Upper lobe of right lung (tissue), 1 donor: Measurements from ENCODE around the gene IQGAP2. TPM values are rescaled to one million over a fixed set of nuclear protein-coding genes. Genes with fewer than 3 reads are reported as not detected.

Experiments used
- ATAC-seq: fragments of 200-7000 bp; cut with Tn5 transposase; one replicate; pipeline ENCODE4 v1.9.1; 2020; ENCODE audit warnings: mild to moderate bottlenecking, moderate library complexity
- DNase-seq: peaks from one replicate; pipeline ENCODE4 v3.0.0-alpha.2; 2020
- H3K27ac ChIP-seq: fragments of 200-600 bp; one replicate; pipeline ENCODE4 v1.8.0; 2022
- H3K27me3 ChIP-seq: fragments of 200-600 bp; one replicate; pipeline ENCODE4 v1.8.0; 2022; ENCODE audit warnings: mild to moderate bottlenecking
- H3K36me3 ChIP-seq: fragments of 200-600 bp; one replicate; pipeline ENCODE4 v1.8.0; 2022
- H3K4me1 ChIP-seq: fragments of 200-600 bp; one replicate; pipeline ENCODE4 v1.8.0; 2022
- H3K4me3 ChIP-seq: fragments of 200-600 bp; one replicate; pipeline ENCODE4 v1.8.0; 2022; ENCODE audit warnings: mild to moderate bottlenecking
- H3K9me3 ChIP-seq: fragments of 200-600 bp; one replicate; pipeline ENCODE4 v1.8.0; 2022
- intact Hi-C: fragments of 100-400 bp; cut with DNase I; formaldehyde crosslinking; loops from one replicate; pipeline ENCODE4 v1.11.0; 2022
- total RNA-seq: library from RNA; stranded (reverse); fragmentation: NEBNext Ultra II Directional; extraction: Animal tissue kit (Norgen Biotek cat#: 25700); gene quantifications from one replicate; pipeline ENCODE4 v1.2.1, GENCODE V29; 2021
- TF ChIP-seq, protein P1 (sequence below): fragments of 200-600 bp; IDR thresholded peaks from one replicate; pipeline ENCODE4 v1.8.0; 2022; ENCODE audit warnings: antibody characterized with exemption
- donor health status: DM: no; HTN: yes; CAD: no; lungs with severe emphysema.

Gene IQGAP2
- total RNA-seq, 1 donor from 2014 or later, result 31.0 TPM

DNA sequence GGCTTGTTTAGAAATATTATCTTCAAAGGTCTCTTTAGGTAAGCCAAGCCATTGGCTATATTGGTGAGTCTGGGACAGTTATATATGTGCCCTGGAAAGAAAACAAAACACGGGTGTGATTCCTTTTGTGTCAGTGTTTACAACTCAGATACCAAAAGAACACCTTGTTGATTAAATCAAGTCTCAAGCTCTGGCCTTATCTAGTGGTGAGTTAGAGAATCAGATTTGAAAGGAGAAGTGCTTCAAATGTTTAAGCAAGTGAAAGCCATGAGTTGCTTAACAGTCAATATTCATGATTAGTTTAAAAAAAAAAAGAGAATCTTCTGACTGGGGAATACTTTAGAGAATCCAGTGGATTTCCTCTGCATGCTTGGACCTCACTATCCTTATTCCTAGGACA is 68.3 kb downstream of the IQGAP2 start:
- ATAC-seq (no peak), DNase-seq (no peak)
- Histone ChIP-seq H3K4me1 (no peaks in the 10 kb centered on the region), H3K36me3 (no peaks in the 10 kb centered on the region), H3K27ac (no peak overlapping the region), H3K27me3 (no peaks in the 10 kb centered on the region), H3K9me3 (no peaks in the 10 kb centered on the region), H3K4me3 (no peak overlapping the region)
- TF ChIP-seq, protein P1, sequence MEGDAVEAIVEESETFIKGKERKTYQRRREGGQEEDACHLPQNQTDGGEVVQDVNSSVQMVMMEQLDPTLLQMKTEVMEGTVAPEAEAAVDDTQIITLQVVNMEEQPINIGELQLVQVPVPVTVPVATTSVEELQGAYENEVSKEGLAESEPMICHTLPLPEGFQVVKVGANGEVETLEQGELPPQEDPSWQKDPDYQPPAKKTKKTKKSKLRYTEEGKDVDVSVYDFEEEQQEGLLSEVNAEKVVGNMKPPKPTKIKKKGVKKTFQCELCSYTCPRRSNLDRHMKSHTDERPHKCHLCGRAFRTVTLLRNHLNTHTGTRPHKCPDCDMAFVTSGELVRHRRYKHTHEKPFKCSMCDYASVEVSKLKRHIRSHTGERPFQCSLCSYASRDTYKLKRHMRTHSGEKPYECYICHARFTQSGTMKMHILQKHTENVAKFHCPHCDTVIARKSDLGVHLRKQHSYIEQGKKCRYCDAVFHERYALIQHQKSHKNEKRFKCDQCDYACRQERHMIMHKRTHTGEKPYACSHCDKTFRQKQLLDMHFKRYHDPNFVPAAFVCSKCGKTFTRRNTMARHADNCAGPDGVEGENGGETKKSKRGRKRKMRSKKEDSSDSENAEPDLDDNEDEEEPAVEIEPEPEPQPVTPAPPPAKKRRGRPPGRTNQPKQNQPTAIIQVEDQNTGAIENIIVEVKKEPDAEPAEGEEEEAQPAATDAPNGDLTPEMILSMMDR, result no peak
- intact Hi-C loops, result no loop called here

DNA sequence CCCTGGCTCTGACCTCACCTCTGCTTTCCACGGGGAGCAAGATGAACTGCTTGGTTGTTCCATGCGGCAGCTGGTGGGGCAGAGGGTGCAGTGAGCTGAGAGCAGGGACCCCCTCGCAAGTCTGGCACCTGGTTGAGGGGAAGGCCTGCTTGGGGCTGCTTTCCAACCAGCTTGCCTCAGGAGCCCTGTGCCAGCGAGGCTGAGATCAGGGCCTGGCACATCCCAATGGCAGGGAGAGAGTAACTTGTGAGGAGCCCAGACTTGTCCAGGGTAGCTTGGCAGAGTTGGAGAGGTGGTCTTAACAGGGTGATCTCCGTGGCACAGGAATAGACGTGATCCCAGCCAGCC is 68.9 kb downstream of the IQGAP2 start:
- no peaks in the 10 kb centered on the region for H3K4me1 ChIP-seq
- intact Hi-C loops, result no loop called here
- H3K4me3 ChIP-seq, result no peak overlapping the region
- no peak overlapping the region for H3K27ac ChIP-seq
- H3K27me3 ChIP-seq, result no peaks in the 10 kb centered on the region
- no peaks in the 10 kb centered on the region for H3K9me3 ChIP-seq
- TF ChIP-seq, protein P1, result no peak
- no peaks in the 10 kb centered on the region for H3K36me3 ChIP-seq
- no peak for ATAC-seq
- DNase-seq, result no peak

DNA sequence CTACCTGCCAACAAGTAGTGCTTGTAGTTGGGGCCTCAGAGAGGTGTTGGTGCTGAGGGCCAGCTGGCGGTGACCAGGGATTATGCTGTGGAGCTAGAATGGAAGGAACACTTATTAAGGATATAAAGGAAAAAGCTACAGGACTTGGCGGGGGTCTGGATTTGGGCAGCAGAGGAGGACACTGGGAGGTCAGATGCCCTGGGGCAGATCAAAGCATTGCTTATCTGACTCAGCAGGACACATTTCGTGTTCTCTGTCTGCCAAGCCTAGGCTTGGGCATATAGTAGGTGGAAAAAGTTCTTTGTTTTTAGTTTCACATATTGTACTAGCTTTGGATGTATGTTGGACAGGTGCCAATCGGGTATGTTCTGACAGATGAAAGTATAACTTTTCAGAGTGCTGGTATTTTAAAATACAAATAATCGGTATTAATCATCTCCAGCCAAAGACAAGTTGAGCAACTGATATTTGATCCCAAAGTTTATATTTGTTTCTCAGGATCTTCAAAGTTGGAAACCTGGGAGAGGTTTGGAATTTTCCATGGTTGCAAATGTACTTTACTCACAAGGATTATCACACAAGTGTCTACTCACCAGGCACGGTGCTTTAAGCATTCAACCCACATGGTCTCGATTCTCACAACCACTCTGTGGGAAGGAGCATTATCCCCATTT is 69.4 kb downstream of the IQGAP2 start:
- intact Hi-C loops, result no loop called here

DNA sequence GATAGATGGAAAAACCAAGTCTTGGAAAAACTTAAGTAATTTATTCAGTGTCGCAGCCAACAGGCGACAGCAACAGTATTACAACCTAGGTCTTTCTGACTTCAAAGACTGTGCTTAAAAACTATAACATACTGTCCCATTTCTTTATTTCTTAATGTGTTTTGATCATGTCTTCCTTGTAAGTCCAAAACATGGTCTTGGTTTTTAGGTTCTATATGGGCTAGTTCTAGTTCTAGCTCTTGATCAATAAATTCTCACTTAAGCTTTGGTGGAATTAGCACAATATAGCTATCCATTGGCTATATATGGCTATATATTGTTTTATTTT is 69.9 kb downstream of the IQGAP2 start:
- Histone ChIP-seq H3K4me3 (no peak overlapping the region), H3K9me3 (no peaks in the 10 kb centered on the region), H3K4me1 (no peaks in the 10 kb centered on the region), H3K36me3 (no peaks in the 10 kb centered on the region), H3K27ac (no peak overlapping the region), H3K27me3 (no peaks in the 10 kb centered on the region)
- intact Hi-C loops, result no loop called here
- TF ChIP-seq, protein P1, result no peak
- ATAC-seq, result no peak
- DNase-seq, result no peak

More for the DNA sequence above, 69.4 kb downstream of the IQGAP2 start:
- ATAC-seq (no peak), DNase-seq (no peak)
- Histone ChIP-seq H3K27me3 (no peaks in the 10 kb centered on the region), H3K9me3 (no peaks in the 10 kb centered on the region), H3K27ac (no peak overlapping the region), H3K36me3 (no peaks in the 10 kb centered on the region), H3K4me1 (no peaks in the 10 kb centered on the region), H3K4me3 (no peak overlapping the region)
- TF ChIP-seq, protein P1, result no peak

DNA sequence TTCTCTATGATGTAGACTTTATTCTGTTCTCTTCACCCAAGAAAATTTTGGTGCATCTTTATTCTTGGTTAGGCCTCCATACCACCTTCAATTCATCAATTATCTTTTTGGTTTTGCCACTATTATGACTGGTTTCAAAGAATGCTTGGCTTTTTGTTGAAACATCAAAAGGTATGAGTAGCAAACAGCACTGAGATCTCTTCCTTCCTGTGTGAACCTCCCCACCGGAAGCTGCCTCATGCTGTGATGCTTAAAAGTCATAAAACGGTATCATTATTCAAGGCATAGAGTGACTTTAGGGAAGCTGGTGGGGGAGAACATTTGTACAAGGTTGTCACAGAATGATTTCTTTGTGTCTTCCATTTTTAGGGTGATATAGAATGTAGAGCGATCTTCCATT is 70.6 kb downstream of the IQGAP2 start:
- Histone ChIP-seq H3K4me1 (no peaks in the 10 kb centered on the region), H3K27me3 (no peaks in the 10 kb centered on the region), H3K36me3 (no peaks in the 10 kb centered on the region), H3K4me3 (no peak overlapping the region), H3K27ac (no peak overlapping the region), H3K9me3 (no peaks in the 10 kb centered on the region)
- TF ChIP-seq, protein P1, result no peak
- intact Hi-C loops, result no loop called here
- DNase-seq (no peak), ATAC-seq (no peak)

DNA sequence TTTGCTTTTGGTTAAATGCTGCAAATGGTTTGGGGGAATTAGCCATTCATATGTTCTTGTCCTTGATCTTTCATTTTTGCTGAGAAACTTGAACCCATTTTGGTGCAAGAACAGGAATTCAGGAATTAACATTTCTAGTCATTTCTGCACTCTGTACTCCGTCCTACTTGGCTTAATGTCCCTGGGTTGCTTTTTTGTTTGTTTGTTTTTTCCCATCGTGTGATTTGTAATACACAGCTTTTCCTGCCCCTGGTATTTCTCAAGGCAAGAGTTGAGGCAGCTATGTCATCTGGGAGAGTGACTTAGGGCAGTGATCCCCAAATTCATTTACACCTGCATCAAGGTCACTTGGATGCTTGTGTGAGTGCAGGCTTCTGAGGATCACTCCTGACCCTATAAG is 71.3 kb downstream of the IQGAP2 start:
- no peaks in the 10 kb centered on the region for H3K4me1 ChIP-seq
- no peaks in the 10 kb centered on the region for H3K9me3 ChIP-seq
- DNase-seq (no peak), ATAC-seq (no peak)
- intact Hi-C loops, result no loop called here
- no peaks in the 10 kb centered on the region for H3K27me3 ChIP-seq
- TF ChIP-seq, protein P1, result no peak
- no peak overlapping the region for H3K4me3 ChIP-seq
- no peak overlapping the region for H3K27ac ChIP-seq
- H3K36me3 ChIP-seq, result no peaks in the 10 kb centered on the region
